ENCODE measurements around the gene CPE. TPM values are rescaled to one million over a fixed set of nuclear protein-coding genes. Genes with fewer than 3 reads are reported as not detected.

CPE gene
- total RNA-seq, 1 donor from 2014 or later: 10.7 TPM

DNA sequence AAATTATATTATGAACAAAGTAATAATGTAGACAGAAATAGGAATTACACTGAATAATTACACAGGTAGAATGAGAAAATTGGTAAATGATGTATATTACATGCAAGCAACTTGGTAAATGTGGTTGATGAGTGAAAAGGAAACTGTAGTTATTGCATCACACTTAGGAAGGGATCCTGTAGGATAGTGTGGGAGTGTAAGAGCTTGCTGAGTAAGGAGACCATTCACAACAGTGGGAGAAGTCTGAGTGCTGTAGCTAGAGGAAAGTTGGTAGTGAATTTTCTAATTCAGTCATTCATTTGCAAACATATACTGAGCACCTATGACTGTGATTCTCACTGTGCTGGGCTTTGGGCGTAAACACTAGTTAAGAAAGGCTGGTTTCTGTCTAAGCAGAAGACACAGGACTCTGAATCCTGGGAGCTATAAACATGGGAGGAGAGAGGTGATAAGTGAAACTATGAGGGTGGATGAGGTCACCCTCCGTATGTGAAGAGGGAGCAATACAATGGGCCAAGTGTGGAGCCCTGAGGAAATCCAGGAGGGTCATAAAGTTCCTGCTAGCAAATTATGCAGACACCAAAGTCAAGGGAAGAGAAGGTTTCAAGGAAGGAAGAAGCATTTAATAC, 14.2 kb upstream of the CPE start:
- DNase-seq (ENCODE audit: low read depth): no peak

DNA sequence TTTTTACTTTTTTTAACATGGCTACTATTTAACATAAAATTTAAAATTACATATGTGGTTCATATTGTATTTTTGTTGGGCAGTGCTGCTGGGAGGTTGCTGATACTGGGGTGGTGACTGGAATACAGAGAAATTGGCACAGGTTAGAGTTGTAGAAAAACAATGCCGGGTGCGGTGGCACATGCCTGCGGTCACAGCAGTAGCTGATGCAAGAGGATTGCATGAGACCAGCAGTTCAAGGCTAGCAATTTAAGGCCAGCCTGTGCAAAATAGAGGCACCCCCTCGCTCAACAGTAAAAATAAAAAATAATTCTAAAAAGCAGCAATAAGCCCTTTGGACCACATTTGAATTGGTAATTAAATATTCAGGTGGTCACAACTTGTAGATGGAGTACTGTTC, 11.8 kb upstream of the CPE start:
- TF ChIP-seq, protein P1, sequence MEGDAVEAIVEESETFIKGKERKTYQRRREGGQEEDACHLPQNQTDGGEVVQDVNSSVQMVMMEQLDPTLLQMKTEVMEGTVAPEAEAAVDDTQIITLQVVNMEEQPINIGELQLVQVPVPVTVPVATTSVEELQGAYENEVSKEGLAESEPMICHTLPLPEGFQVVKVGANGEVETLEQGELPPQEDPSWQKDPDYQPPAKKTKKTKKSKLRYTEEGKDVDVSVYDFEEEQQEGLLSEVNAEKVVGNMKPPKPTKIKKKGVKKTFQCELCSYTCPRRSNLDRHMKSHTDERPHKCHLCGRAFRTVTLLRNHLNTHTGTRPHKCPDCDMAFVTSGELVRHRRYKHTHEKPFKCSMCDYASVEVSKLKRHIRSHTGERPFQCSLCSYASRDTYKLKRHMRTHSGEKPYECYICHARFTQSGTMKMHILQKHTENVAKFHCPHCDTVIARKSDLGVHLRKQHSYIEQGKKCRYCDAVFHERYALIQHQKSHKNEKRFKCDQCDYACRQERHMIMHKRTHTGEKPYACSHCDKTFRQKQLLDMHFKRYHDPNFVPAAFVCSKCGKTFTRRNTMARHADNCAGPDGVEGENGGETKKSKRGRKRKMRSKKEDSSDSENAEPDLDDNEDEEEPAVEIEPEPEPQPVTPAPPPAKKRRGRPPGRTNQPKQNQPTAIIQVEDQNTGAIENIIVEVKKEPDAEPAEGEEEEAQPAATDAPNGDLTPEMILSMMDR (conservative IDR thresholded peaks at IDR 0.05; ENCODE audit: low read depth, low read length): no peak
- no peak for DNase-seq (ENCODE audit: low read depth)
- H3K4me3 ChIP-seq (ENCODE audit: low read depth, low read length): no peak overlapping the region

More for the DNA sequence above, 14.2 kb upstream of the CPE start:
- H3K4me3 ChIP-seq (ENCODE audit: low read depth, low read length): no peak overlapping the region
- TF ChIP-seq, protein P1 (conservative IDR thresholded peaks at IDR 0.05; ENCODE audit: low read depth, low read length): no peak

DNA sequence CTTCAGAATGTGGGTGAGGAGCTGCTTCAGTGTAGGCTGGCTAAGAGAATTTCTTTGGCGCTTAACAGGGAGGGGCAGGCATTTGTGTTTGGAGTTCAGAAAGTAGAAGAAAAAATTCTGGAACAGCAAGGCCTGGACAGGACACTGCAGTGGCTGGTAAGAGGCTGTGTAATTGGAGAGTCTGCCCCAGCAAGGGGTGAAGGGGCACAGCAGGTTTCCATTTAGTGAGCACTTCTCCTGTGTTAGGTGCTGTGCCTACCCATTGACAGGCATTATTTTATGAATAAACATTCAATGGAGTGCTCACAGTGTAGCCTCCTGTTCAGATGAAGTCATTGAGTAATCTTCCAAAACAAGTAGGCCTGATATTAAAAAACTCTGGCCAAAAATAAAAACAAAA, 10.7 kb upstream of the CPE start:
- TF ChIP-seq, protein P1 (conservative IDR thresholded peaks at IDR 0.05; ENCODE audit: low read depth, low read length): no peak
- DNase-seq (ENCODE audit: low read depth): no peak
- no peak overlapping the region for H3K4me3 ChIP-seq (ENCODE audit: low read depth, low read length)

DNA sequence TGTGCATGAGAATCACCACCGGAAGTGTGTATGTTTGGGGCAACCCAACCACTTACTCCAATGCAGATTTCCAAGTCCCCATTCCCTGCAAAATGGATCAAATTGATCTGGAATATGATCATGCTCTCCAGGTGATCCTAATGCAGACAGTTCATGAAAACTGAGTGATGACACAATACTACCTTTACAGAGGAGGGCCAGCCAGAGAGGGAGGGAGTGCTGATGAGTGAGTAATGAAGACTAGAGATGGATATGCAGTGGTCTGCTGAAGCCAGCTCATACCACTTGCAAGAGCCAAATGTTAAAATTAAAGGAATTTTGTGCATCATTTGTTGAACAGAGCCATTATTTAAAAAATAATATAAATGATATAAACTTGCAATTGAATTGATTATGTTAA, 10.2 kb upstream of the CPE start:
- H3K4me3 ChIP-seq (ENCODE audit: low read depth, low read length): no peak overlapping the region
- TF ChIP-seq, protein P1 (conservative IDR thresholded peaks at IDR 0.05; ENCODE audit: low read depth, low read length): no peak
- no peak for DNase-seq (ENCODE audit: low read depth)

DNA sequence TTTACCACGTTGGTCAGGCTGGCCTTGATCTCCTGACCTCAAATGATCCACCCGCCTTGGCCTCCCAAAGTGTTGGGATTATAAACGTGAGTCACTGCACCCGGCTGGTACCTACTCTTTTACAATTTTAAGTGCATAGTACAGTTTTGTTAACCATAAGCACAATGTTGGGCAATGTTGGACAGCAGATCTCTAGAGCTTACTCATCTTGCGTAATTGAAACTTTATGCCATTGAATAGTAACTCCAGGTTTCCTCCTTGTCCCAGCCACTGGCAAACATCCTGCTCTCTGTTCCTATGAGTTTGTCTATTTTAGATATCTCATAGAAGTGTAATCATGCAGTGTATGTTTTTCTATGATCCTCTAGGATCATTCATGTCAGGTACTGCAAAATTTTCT, 9.3 kb upstream of the CPE start:
- H3K4me3 ChIP-seq (ENCODE audit: low read depth, low read length): no peak overlapping the region
- TF ChIP-seq, protein P1 (conservative IDR thresholded peaks at IDR 0.05; ENCODE audit: low read depth, low read length): no peak
- no peak for DNase-seq (ENCODE audit: low read depth)

DNA sequence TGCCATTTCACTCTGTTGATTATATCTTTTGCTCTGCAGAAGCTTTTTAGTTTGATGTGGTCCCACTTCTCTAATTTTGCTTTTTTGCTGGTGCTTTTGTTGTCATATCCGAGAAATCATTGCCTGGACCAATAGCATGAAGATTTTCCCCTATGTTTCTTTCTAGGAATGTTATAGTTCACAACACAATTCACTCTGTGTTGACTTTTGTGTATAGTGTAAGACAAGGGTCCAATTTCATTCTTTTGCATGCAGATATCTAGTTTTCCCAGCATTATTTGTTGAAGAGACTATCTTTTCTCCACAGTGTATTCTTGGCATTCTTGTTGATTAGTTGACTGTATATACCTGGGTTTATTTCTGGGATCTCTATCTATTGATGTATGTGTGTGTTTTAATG, 8.3 kb upstream of the CPE start:
- no peak overlapping the region for H3K4me3 ChIP-seq (ENCODE audit: low read depth, low read length)
- DNase-seq (ENCODE audit: low read depth): no peak
- TF ChIP-seq, protein P1 (conservative IDR thresholded peaks at IDR 0.05; ENCODE audit: low read depth, low read length): no peak

DNA sequence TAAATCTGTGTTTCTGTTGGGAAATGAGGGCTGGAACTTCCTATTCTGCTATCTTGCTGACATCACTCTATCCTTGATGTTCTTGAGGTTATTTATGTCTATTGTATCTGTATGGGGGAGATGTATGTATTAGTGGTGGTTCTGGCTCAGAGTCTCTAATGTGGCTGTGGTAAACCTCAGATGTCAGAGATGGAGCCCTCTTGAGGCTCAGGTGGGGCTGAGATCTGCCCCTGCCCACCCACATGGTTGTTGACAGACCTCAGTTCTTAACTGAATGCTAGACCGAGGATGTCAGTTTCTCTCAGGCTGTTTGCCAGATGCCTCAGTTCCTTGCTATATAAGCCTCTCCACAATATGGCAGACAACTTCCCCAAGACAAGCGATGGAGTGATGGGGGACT, 3.3 kb upstream of the CPE start:
- TF ChIP-seq, protein P1 (conservative IDR thresholded peaks at IDR 0.05; ENCODE audit: low read depth, low read length): no peak
- H3K4me3 ChIP-seq (ENCODE audit: low read depth, low read length): no peak overlapping the region
- no peak for DNase-seq (ENCODE audit: low read depth)
